Vagina (tissue), 2 donors: ENCODE data around the gene HMX1.

Source experiments
- CTCF ChIP-seq, 3 experiments: fragments of 450-650 bp in 2 of 3; fragments of 200-600 bp in 1 of 3; sonication (generic) in 1 of 3; IDR thresholded peaks; one replicate each; pipeline ENCODE4 v1.5.1; 2017 to 2019; ENCODE audit warnings: antibody characterized with exemption in 3 of 3, mild to moderate bottlenecking in 2 of 3, moderate library complexity in 2 of 3
- POLR2AphosphoS5 ChIP-seq, 2 donors: sonication (generic); formaldehyde crosslinking; IDR thresholded peaks; one replicate each; pipeline ENCODE4 v1.9.0; 2017; ENCODE audit warnings: antibody characterized with exemption in 2 of 2, mild to moderate bottlenecking in 2 of 2, low read depth in 1 of 2; ENCODE audit not compliant: insufficient read depth in 1 of 2

DNA sequence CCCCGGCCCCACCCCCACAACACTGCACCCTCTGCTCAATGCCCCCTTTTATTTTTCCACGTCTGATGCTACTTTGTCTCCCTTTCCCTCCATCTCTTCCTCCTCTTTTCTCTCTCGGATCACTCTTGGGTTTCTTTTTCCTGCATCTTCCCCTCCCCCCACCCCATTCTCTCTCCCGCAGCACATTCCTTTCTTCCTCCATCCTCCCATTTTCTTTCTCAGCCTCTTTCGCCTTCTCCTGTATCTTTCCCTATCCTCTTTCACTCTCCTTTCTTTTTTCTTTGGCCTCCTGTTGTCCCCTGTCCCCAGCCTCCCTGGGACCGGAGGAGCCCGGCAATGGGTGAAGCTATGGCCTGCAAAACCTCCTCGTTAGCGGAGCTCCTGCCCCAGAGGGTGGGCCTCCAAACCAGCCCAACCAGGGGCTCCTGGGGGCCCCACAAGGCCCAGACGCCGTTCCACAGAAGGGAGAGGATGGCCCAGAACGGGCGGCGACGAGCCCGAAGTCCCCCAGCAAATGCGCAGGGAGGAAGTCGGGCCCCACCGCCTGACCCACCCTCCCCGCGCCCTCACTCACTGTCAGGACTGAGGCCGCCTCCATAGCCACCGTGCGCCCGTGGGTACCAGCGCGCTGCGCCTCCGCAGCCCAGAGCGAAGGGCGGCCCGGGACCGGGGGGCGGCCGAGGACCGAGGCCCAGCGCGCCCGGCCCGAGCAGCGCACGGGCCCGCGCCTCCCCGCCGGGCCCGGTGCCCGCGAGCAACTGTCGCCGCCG, 807 bp downstream of the HMX1 start:
- TF ChIP-seq CTCF (IDR thresholded peaks at IDR 0.05), result no peak
- TF ChIP-seq POLR2AphosphoS5 (IDR thresholded peaks at IDR 0.05; ENCODE audit: insufficient read depth in 1 of 2, low read depth in 1 of 2), result no peak
